Measurements from ENCODE around the gene ZNF764.

The ZNF764 gene

DNA sequence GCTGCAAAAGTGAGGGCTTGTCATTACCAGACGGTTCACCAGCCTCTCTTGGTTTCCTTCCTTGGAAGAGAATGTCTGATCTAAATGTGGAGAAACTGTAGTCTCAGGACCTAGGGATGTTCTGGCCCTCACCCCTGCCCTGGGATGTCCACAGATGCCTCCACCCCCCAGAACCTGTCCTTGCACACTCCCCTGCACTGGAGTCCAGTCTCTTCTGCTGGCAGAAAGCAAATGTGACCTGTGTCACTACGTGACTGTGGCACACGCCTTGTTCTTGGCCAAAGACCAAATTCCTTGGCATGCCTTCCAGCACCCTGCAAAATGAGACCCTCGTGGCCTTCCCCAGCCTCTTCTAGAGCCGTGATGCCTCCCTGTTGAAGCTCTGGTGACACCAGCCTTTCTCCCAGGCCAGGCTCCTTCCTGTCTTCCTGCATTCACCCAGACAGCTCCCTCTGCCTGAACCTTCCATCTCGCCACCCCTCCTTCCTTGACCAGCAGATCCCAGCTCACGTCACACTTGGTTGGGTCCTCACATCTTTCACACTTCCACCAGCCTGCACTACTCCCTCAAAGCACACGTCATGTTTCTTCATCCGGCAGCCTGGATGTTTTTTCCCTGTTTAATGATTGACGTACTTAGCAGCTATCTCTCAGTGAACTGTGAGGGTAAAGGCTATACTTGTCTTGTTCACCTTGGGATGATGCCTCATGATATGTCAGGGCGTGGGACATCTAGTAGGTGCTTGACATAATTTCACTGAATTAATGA lies 36.1 kb downstream of the ZNF764 start:
- Histone ChIP-seq H3K4me1 (ENCODE audit: insufficient read depth, poor library complexity, severe bottlenecking) (no peaks in the 10 kb centered on the region), H3K27ac (ENCODE audit: poor library complexity, severe bottlenecking) (no peak overlapping the region), H3K4me3 (ENCODE audit: severe bottlenecking) (no peak overlapping the region), H3K27me3 (ENCODE audit: insufficient read depth, poor library complexity, severe bottlenecking) (no peaks in the 10 kb centered on the region), H3K36me3 (ENCODE audit: low read depth) (peaks cover 9% of the 10 kb centered on the region; the same call in 1 of the 2 replicates), H3K9me3 (ENCODE audit: severe bottlenecking) (no peaks in the 10 kb centered on the region)
- ATAC-seq (ENCODE audit: low read depth) = no peak
- TF ChIP-seq, protein P1, sequence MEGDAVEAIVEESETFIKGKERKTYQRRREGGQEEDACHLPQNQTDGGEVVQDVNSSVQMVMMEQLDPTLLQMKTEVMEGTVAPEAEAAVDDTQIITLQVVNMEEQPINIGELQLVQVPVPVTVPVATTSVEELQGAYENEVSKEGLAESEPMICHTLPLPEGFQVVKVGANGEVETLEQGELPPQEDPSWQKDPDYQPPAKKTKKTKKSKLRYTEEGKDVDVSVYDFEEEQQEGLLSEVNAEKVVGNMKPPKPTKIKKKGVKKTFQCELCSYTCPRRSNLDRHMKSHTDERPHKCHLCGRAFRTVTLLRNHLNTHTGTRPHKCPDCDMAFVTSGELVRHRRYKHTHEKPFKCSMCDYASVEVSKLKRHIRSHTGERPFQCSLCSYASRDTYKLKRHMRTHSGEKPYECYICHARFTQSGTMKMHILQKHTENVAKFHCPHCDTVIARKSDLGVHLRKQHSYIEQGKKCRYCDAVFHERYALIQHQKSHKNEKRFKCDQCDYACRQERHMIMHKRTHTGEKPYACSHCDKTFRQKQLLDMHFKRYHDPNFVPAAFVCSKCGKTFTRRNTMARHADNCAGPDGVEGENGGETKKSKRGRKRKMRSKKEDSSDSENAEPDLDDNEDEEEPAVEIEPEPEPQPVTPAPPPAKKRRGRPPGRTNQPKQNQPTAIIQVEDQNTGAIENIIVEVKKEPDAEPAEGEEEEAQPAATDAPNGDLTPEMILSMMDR (IDR thresholded peaks at IDR 0.05; ENCODE audit: poor library complexity, severe bottlenecking) = no peak
- DNase-seq (ENCODE audit: low spot score) = no peak

DNA sequence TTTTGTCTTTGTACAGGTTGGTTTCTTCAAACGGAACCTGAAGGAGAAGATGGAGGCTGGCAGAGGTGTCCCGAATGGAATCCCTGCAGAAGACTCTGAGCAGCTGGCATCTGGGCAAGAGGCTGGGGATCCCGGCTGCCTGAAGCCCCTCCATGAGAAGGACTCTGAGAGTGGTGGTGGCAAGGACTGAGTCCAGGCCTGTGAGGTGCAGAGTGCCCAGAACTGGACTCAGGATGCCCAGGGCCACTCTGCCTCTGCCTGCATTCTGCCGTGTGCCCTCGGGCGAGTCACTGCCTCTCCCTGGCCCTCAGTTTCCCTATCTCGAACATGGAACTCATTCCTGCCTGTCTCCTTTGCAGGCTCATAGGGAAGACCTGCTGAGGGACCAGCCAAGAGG lies 36.7 kb downstream of the ZNF764 start:
- Histone ChIP-seq H3K4me1 (ENCODE audit: insufficient read depth, poor library complexity, severe bottlenecking) (no peaks in the 10 kb centered on the region), H3K27me3 (ENCODE audit: insufficient read depth, poor library complexity, severe bottlenecking) (no peaks in the 10 kb centered on the region), H3K9me3 (ENCODE audit: severe bottlenecking) (no peaks in the 10 kb centered on the region), H3K36me3 (ENCODE audit: low read depth) (peaks cover 9% of the 10 kb centered on the region; the same call in 1 of the 2 replicates), H3K4me3 (ENCODE audit: severe bottlenecking) (no peak overlapping the region), H3K27ac (ENCODE audit: poor library complexity, severe bottlenecking) (no peak overlapping the region)
- TF ChIP-seq, protein P1 (IDR thresholded peaks at IDR 0.05; ENCODE audit: poor library complexity, severe bottlenecking) = no peak
- DNase-seq (ENCODE audit: low spot score) = no peak
- no peak for ATAC-seq (ENCODE audit: low read depth)

DNA sequence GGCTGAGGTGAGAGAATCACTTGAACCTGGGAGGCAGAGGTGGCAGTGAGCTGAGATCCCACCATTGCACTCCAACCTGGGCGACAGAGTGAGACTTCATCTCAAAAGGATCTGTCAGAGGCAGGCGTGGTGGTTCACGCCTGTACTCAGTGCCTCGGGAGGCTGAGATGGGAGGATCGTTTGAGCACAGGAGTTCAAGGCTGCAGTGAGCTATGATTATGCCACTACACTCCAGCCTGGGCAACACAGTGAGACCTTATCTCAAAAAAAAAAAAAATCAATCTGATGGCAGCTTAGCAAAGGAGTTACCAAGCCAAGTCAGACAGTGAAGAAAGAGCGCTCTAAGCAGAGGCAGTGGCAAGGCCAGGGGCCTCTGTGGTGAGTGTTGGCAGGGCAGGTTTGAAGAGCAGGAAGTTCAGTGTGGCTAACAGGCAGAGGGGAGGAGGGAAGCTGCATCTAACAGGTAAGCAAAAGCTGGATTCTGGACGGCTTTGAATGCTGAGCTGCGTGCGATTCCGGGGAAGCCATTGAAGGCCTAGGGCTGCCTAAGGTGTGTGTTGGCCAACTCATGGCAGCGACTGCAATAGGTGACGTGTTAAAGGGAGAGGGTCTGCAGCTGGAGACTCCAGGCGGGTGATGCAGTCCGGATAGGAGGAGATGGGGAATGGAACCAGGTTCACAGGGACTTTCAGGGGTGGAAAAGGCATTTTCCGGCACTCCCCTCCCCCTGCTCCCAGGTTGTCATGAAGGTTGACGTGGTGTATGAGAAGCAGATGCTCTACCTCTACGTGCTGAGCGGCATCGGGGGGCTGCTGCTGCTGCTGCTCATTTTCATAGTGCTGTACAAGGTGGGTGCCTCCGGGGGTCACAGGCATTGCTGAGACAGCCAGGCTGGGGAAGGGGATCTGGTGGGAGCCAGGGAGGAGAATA lies 38.8 kb downstream of the ZNF764 start:
- Histone ChIP-seq H3K4me3 (ENCODE audit: severe bottlenecking) (no peak overlapping the region), H3K27ac (ENCODE audit: poor library complexity, severe bottlenecking) (no peak overlapping the region), H3K4me1 (ENCODE audit: insufficient read depth, poor library complexity, severe bottlenecking) (no peaks in the 10 kb centered on the region), H3K9me3 (ENCODE audit: severe bottlenecking) (no peaks in the 10 kb centered on the region), H3K27me3 (ENCODE audit: insufficient read depth, poor library complexity, severe bottlenecking) (no peaks in the 10 kb centered on the region), H3K36me3 (ENCODE audit: low read depth) (peaks cover under 1% of the 10 kb centered on the region; the same call in 1 of the 2 replicates)
- no peak for DNase-seq (ENCODE audit: low spot score)
- no peak for ATAC-seq (ENCODE audit: low read depth)
- TF ChIP-seq, protein P1 (IDR thresholded peaks at IDR 0.05; ENCODE audit: poor library complexity, severe bottlenecking) = no peak

DNA sequence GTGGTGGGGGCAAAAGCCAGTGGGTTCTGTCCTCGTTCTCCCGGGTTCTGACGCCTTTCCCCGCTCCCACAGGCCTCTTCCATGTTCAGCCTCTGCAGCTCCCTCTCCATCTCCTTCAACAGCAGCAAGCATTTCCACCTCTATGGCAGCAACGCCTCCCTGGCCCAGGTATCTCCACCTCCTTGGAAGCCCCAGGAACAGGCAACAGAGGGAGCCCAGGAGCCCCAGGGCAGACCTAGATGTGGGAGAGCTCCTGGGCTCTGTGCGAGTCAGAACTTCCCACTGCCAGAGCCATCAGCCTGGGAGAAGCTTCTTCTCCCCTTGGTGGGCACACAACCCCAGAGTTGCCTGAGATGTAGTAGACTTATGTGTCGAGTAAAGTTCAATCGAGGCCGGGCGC lies 39.6 kb downstream of the ZNF764 start:
- Histone ChIP-seq H3K36me3 (ENCODE audit: low read depth) (no peaks in the 10 kb centered on the region), H3K9me3 (ENCODE audit: severe bottlenecking) (no peaks in the 10 kb centered on the region), H3K4me3 (ENCODE audit: severe bottlenecking) (no peak overlapping the region), H3K27me3 (ENCODE audit: insufficient read depth, poor library complexity, severe bottlenecking) (no peaks in the 10 kb centered on the region), H3K27ac (ENCODE audit: poor library complexity, severe bottlenecking) (no peak overlapping the region), H3K4me1 (ENCODE audit: insufficient read depth, poor library complexity, severe bottlenecking) (no peaks in the 10 kb centered on the region)
- no peak for ATAC-seq (ENCODE audit: low read depth)
- TF ChIP-seq, protein P1 (IDR thresholded peaks at IDR 0.05; ENCODE audit: poor library complexity, severe bottlenecking) = no peak
- no peak for DNase-seq (ENCODE audit: low spot score)

All from RWPE2 (cell line).